IPS-18c (cell line): Measurements from ENCODE around the gene PRCC.

Experiments used
- H3K4me3 ChIP-seq: 2 replicates; pipeline ENCODE4 v1.7.0; 2013; ENCODE audit warnings: low read depth, mild to moderate bottlenecking, low read length, moderate library complexity; ENCODE audit not compliant: insufficient read depth
- H3K9me3 ChIP-seq: one replicate; pipeline ENCODE4 v1.6.1; 2013; ENCODE audit warnings: mild to moderate bottlenecking, low read length, moderate library complexity; ENCODE audit not compliant: control insufficient read depth, insufficient read depth

Gene PRCC

GRCh38 chr1:156742801-156743200, 24.5 kb upstream of the PRCC start:
- H3K9me3 ChIP-seq: no peaks in the 10 kb centered on the region
- no peak overlapping the region for H3K4me3 ChIP-seq

GRCh38 chr1:156743367-156744302, 23.7 kb upstream of the PRCC start:
- no peak overlapping the region for H3K4me3 ChIP-seq
- H3K9me3 ChIP-seq: no peaks in the 10 kb centered on the region

- Histone ChIP-seq H3K9me3 (no peaks in the 10 kb centered on the region), H3K4me3 (no peak overlapping the region)
These were observed 23.0 kb upstream of the PRCC start for GRCh38 chr1:156744344-156744743.

- Histone ChIP-seq H3K4me3 (no peak overlapping the region), H3K9me3 (no peaks in the 10 kb centered on the region)
These were observed 22.4 kb upstream of the PRCC start for GRCh38 chr1:156744786-156745419.

- no peak overlapping the region for H3K4me3 ChIP-seq
- no peaks in the 10 kb centered on the region for H3K9me3 ChIP-seq
These were observed 21.5 kb upstream of the PRCC start for GRCh38 chr1:156745881-156746280.

GRCh38 chr1:156746406-156746727, 21.0 kb upstream of the PRCC start:
- Histone ChIP-seq H3K9me3 (no peaks in the 10 kb centered on the region), H3K4me3 (peak overlapping the region; percentile 68; the same call in 1 of the 2 replicates)

GRCh38 chr1:156746728-156747631, 20.4 kb upstream of the PRCC start:
- Histone ChIP-seq H3K9me3 (no peaks in the 10 kb centered on the region), H3K4me3 (peak overlapping the region; percentile 68)

GRCh38 chr1:156747742-156748669, 19.3 kb upstream of the PRCC start:
- H3K4me3 ChIP-seq: peak overlapping the region; percentile 38
- no peaks in the 10 kb centered on the region for H3K9me3 ChIP-seq

- Histone ChIP-seq H3K4me3 (peak overlapping the region; percentile 38), H3K9me3 (no peaks in the 10 kb centered on the region)
These were observed 18.5 kb upstream of the PRCC start for GRCh38 chr1:156748670-156749418.

- peak overlapping the region; percentile 99 for H3K4me3 ChIP-seq
- no peaks in the 10 kb centered on the region for H3K9me3 ChIP-seq
These were observed 17.8 kb upstream of the PRCC start for GRCh38 chr1:156749419-156750118.

GRCh38 chr1:156750191-156750672, 17.1 kb upstream of the PRCC start:
- Histone ChIP-seq H3K4me3 (peak overlapping the region; percentile 99), H3K9me3 (no peaks in the 10 kb centered on the region)

GRCh38 chr1:156750711-156751450, 16.5 kb upstream of the PRCC start:
- Histone ChIP-seq H3K9me3 (no peaks in the 10 kb centered on the region), H3K4me3 (peak overlapping the region; percentile 99)

GRCh38 chr1:156751451-156751756, 15.9 kb upstream of the PRCC start, which contains the start of gene HDGF:
HDGF (minus strand) TSS chr1:156751675; CDS start chr1:156751429, 246 bp downstream.
- H3K4me3 ChIP-seq: peak within 1 kb of the TSS; percentile 99
- no peaks in the 10 kb centered on the region for H3K9me3 ChIP-seq

- Histone ChIP-seq H3K4me3 (peak overlapping the region; percentile 99), H3K9me3 (no peaks in the 10 kb centered on the region)
These were observed 15.4 kb upstream of the PRCC start for GRCh38 chr1:156751757-156752481.
